Measurements from ENCODE around the gene FGF21.

DNA sequence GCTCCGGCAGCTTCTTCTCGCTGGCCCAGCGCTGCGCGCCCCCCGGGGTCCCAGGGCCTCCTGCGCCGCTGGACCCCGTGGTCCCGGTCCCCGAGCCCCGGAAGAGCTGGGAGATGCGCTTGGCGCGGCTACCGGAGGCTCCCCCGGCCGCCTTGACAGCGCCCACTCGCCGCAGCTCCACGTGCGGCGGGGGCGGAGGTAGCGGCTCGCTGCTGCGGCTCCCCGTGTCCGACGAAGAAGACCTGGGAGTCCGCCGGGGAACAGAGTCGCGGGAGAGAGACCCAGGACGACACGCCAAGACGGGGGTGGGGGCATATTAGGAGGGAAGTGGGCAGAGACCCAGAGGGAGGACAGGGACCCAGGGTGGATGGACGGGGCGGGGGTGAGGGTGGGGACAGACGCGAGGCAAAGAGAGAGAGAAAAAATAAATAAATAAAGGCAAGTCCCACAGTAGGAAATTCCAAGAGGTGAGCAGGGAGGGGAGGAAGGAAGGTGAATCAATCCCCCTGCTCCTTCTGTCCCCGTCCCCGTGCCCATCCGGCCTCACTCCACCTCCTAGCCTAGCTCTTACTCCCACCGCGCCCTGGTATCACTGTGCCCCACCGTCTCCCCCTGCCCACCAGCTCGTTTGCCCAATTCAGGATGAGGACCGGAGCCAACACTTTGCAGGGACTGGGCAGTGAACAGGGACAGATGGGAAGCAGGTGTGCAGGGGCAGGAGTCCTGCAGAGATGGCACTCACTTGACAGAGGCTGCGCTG is 15.7 kb upstream of the FGF21 start:
- TF ChIP-seq POLR2AphosphoS5 (IDR thresholded peaks at IDR 0.05; ENCODE audit: low read depth, low read length) (no peak), POLR2A (IDR thresholded peaks at IDR 0.05; ENCODE audit: low read depth, low read length) (no peak)

Measured in GM12892 (cell line).